ENCODE measurements around the gene EXD3.

Gene EXD3

DNA sequence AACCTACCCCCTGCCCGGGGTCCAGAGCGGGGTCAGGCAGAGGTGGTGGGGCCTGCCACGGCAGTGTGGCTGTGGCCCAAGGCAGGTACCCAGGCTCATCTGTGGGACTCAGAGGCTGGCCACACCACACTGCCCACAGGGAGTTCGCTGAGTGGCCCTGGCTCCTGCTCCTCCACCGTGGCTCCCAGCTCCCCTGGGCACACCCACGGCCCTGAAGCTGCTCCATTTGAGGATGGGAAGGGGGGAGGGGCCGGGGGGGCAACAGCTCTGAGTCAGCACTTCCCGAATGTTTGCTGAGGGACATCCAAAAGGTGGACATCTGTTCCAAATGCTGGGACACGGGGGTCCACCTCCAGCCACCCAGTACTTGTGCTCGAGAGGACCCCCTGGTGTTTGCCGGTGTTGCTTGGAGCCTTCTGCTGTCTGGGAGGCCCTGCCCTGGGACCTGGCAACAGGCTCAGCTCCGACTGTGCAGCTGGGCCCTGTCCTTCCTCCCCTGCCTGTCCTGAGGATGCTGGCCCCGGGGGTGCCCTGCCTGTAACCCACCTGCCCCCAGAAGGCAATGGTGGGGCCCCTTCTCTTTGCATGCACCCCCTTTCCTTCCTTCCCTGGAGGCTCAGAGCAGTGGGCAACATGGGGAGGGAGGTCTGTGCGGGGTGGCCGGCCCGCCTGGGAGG is 118.4 kb downstream of the EXD3 start:
- peak overlapping the region in 1 of 7 experiments; percentile 18 for H3K4me3 ChIP-seq
- peak overlapping the region in 20 of 21 experiments; percentile 2 to 93 (median 84) for H3K27ac ChIP-seq

DNA sequence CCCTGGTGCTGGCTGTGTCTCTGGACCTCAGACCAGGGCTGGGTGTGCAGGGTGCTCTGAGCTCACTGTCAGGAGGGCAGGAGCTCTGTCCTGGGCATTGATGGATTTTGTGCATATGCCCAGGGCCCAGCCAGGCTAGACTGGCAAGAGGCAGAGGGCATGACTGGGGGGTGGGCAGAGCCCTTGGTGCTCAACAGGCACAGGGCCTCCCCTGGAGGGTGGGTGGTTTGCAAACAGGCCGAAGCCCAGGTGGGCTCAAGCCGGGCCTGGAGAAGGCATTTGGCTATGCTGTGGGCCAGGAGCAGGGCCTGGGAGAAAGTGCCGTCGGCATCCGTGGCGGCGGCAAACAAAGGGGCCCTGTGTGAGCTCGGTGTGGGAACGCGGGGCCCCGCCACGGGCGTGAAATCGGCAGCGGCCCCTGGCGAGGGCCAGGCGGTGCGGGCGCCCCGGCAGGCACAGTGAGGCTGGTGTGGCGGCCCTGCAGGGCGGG is 119.0 kb downstream of the EXD3 start:
- Histone ChIP-seq H3K27ac (peak overlapping the region in 18 of 21 experiments; percentile 57 to 93 (median 87)), H3K4me3 (no peak overlapping the region)

DNA sequence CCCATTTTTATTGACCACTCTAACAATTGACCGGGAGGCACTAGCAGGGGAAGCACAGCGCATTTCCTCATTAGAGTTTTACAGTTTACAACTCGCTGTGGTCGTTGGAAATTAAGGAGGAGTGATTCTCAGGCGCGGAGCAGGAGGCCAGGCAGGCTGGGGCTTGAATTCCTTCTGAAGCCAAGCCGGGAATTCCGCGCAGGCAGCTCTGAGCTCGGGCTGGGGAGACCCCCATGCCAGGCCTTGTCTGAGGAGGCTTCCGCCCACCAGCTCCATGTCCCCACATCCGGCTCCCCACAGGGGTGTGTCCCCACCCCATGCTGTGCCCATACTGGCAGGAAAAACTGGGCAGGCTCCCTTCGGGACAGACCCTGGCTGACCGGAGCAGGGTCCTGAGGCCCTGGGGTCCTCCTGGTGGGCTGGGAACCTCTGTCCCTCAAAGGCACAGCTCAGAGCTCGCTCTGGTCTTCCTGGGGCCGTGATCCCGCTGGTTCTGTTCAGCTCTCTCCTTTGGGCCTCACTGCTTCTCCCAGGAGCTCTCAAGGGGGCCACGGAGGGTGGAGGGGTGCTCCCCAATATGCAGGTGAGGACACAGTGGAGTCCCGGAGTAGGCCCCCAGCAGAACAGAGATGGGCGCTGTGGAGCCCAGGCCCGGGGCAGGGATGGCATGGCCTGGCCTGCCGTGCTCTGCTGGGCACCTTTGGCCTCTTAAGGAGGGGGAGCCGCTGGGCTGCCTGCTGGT is 119.6 kb downstream of the EXD3 start:
- Histone ChIP-seq H3K27ac (peak overlapping the region in 20 of 21 experiments; percentile 57 to 93 (median 86)), H3K4me3 (peak overlapping the region in 6 of 7 experiments; percentile 36 to 52 (median 42))

DNA sequence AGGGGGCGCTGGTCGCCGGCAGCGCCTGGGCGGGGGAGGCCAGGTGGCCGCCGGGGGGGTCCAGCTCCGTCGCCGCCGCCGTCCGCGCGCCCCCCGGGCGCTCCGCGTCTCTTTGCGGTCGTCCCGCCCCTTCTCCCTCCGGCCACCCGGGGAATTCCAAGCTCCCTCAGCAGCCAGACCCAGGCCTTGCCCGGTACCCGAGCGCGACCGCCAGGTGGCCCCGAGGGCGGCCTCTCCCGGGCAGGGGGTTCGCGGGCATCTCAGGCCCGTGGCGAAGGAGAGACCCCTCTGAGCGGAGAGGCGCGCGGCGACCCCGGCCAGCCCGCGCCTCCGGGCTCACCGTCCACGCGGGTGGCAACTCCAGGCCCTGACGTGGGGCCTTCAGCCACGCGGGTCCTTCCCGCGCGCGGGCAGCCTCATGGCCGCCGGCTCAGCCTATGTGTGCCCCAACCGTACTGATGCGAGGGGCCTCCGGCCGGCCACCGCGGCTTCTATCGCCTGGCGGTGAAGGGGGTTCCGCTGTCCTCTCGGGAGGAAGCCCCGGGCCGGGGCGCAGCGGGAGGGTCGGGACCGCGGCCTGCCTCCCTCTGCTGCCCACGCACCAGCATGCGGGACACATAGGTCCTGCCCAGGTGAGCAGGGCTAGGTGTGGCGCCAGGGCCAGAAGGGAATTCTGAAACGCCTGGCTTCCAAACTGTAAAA is 120.4 kb downstream of the EXD3 start:
- peak overlapping the region; percentile 36 to 52 (median 44) for H3K4me3 ChIP-seq
- peak overlapping the region; percentile 57 to 93 (median 86) for H3K27ac ChIP-seq

DNA sequence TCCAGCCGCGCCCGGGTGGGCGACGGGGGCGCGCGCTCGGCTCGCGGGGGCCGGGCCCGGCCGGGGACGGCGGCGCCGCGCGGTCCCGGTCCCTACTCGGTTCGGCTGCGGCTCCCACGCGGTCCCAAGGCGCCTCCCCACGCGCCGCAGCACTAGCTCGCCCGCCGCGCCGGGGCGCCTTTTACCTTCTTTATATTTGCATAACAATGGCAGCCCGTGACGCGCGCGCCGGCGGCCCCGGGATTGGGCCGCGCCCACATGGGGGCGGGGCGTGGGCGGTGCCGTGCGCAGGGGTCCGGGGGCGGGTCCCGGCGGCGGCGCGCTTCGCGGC is 120.9 kb downstream of the EXD3 start, which contains the start of gene NRARP:
TSS of gene NRARP (minus strand) at position 154 of the 331 bp plus-strand sequence. CDS start 343 bp downstream, outside the sequence.
- H3K27ac ChIP-seq = peak within 1 kb of the TSS; percentile 57 to 93 (median 86)

GRCh38 chr9:137301081-137301947 is 121.6 kb downstream of the EXD3 start:
- H3K4me3 ChIP-seq = peak overlapping the region; percentile 41 to 60 (median 53)
- H3K27ac ChIP-seq = peak overlapping the region in 17 of 21 experiments; percentile 6 to 81 (median 59)

More for the DNA sequence above, 120.9 kb downstream of the EXD3 start, which contains the start of gene NRARP:
- peak within 1 kb of the TSS; percentile 41 to 60 (median 53) for H3K4me3 ChIP-seq

- Histone ChIP-seq H3K27ac (peak overlapping the region in 13 of 21 experiments; percentile 4 to 81 (median 59)), H3K4me3 (peak overlapping the region; percentile 41 to 60 (median 53))
Measured at GRCh38 chr9:137300567-137301080, 122.3 kb downstream of the EXD3 start.

- Histone ChIP-seq H3K27ac (peak overlapping the region in 5 of 21 experiments; percentile 26 to 81 (median 59)), H3K4me3 (peak overlapping the region; percentile 41 to 60 (median 53))
Measured at GRCh38 chr9:137299938-137300337, 123.0 kb downstream of the EXD3 start.

DNA sequence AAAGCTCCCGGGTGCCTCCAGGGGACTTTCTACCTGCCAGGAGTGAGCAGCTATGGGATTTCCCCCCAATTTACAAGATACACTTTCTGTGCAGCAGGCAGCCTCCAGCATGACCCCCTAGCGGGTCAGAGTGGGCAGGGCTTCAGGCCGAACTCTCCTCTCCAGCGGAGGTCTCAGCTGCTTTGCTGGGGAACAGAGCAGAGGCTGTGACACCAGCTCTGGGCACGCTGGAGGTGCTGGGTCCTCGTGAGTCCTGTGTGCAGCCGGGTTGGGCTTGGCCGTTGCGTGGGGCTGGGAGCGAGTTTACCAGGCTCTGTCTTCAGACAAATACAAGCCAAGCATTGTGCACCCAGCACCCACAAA is 123.8 kb downstream of the EXD3 start:
- H3K27ac ChIP-seq = peak overlapping the region in 6 of 21 experiments; percentile 10 to 59 (median 36)
- peak overlapping the region in 6 of 7 experiments; percentile 9 to 60 (median 50) for H3K4me3 ChIP-seq

- Histone ChIP-seq H3K27ac (peak overlapping the region in 10 of 21 experiments; percentile 10 to 80 (median 46)), H3K4me3 (peak overlapping the region in 6 of 7 experiments; percentile 9 to 60 (median 50))
Measured at GRCh38 chr9:137298401-137299202, 124.4 kb downstream of the EXD3 start.

DNA sequence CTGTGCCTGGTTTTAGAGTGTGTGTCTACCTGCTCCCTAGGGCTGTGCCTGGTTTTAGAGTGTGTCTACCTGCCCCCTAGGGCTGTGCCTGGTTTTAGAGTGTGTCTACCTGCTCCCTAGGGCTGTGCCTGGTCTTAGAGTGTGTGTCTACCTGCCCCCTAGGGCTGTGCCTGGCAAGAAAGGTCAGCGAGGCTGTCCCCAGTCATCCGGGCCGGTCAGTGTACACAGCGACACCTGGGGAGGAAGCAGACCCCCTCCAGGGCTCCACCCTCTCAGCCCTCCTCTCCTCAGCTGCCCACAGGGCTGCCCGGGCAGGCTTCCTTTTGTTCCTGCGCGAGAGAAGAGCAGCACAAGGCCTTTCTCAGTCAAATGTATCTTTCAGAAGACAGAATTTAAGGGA is 125.0 kb downstream of the EXD3 start:
- Histone ChIP-seq H3K27ac (peak overlapping the region in 9 of 21 experiments; percentile 12 to 80 (median 51)), H3K4me3 (no peak overlapping the region)

DNA sequence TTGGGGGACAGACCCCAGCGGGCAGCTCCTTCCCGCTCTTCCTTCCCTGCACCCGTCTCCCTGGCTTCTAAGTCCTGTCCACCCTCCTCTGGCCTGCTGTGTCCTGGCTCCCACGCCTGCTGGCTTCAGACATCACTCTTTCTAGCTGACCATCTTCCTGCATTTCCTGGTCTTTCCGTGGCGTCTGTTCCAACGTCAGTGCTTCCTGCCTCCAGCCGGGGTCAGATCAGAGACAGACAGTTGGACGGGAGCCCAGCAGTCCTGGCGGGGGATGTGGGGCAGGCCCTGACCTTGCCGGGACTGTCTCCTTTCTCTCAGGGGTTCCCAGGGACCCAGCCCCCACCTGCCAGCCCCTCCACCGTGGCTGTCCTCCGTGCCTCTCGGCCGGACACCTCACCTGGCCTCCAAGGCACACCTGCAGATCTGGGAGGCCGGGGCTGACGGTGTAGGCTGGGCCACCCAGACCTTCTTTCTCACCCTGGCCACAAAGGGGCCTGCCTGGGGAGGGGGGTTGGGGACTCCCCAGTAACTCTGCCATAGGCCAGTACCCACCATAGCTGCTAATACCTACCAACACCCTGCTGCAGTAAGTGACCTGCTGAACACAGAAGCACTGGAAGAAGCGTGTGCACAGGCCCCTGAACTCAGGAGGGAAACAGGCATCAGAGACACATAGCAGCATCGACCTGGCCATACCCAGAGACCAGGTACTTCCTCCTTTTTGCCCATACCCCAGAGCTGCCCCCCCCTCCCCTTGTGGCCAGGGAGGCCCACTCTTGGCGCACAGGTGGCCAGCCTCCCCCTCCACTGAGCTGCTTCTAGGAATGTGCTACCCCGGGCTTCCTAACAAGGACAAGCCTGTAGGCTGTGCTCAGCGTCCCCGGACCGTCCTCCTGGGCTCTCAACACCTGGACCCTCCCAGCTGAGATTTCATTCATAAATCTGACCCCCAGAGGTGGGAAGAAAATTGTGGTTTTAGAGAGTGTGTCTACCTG is 126.0 kb downstream of the EXD3 start:
- H3K27ac ChIP-seq = peak overlapping the region in 14 of 21 experiments; percentile 2 to 80 (median 52)

GRCh38 chr9:137295849-137296669 is 126.9 kb downstream of the EXD3 start:
- peak overlapping the region; percentile 3 to 39 (median 25) for H3K4me3 ChIP-seq
- peak overlapping the region in 14 of 21 experiments; percentile 2 to 73 (median 52) for H3K27ac ChIP-seq

More for the DNA sequence above, 126.0 kb downstream of the EXD3 start:
- H3K4me3 ChIP-seq = peak overlapping the region in 2 of 7 experiments; percentile 7 to 30

DNA sequence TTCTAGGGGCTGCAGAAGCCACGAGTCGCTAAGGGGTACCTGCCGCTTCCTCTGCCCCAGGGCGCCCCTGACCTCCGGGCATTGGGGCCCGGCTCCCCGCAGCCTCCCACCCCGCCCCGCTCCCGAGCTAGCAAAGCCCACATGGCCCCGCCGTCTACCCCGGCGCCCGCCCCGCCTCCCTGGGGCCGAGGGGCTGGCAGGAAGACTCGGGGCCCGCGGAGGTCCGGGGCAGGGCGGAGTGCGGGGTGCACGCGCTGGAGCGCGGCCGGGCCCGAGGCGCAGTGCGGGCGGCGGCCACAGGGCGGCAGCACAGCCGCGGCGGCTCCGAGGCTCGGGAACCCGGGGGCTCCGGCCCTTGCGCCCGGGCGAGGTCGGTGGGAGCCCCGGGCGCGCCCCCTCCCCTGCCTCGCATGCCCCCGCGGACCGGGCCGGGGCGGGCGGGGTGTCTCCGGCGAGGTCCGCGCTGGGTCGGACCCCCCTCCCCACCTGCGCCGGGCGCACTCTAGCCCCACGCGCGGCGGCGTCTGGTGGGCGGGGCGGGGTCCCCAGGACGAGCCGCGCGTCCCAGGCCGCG is 127.6 kb downstream of the EXD3 start:
- peak overlapping the region in 5 of 21 experiments; percentile 34 to 73 (median 61) for H3K27ac ChIP-seq
- peak overlapping the region in 6 of 7 experiments; percentile 3 to 39 (median 28) for H3K4me3 ChIP-seq

- peak overlapping the region in 6 of 7 experiments; percentile 3 to 39 (median 28) for H3K4me3 ChIP-seq
Measured at GRCh38 chr9:137294681-137295237, 128.2 kb downstream of the EXD3 start.

More at GRCh38 chr9:137294681-137295237, 128.2 kb downstream of the EXD3 start:
- no peak overlapping the region for H3K27ac ChIP-seq

Data from skin epidermis (tissue), 12 donors.